Hepatocyte (in vitro differentiated cells): ENCODE results near the gene GID8.

Source experiments
- EZH2 ChIP-seq: fragments of 200-600 bp; sonication (generic); IDR thresholded peaks from 2 replicates; pipeline ENCODE4 v1.6.1; 2016; ENCODE audit warnings: antibody characterized with exemption, mild to moderate bottlenecking, borderline replicate concordance
- EZH2phosphoT487 ChIP-seq: fragments of 200-600 bp; sonication (generic); IDR thresholded peaks from one replicate; pipeline ENCODE4 v1.6.1; 2018; ENCODE audit warnings: antibody characterized with exemption, mild to moderate bottlenecking, low read depth, moderate library complexity; ENCODE audit not compliant: unreplicated experiment, severe bottlenecking
- TF ChIP-seq, protein P1 (sequence below): fragments of 200-600 bp; sonication (generic); IDR thresholded peaks from 2 replicates; pipeline ENCODE4 v1.5.1; 2016; ENCODE audit warnings: antibody characterized with exemption, mild to moderate bottlenecking; ENCODE audit not compliant: poor library complexity

DNA sequence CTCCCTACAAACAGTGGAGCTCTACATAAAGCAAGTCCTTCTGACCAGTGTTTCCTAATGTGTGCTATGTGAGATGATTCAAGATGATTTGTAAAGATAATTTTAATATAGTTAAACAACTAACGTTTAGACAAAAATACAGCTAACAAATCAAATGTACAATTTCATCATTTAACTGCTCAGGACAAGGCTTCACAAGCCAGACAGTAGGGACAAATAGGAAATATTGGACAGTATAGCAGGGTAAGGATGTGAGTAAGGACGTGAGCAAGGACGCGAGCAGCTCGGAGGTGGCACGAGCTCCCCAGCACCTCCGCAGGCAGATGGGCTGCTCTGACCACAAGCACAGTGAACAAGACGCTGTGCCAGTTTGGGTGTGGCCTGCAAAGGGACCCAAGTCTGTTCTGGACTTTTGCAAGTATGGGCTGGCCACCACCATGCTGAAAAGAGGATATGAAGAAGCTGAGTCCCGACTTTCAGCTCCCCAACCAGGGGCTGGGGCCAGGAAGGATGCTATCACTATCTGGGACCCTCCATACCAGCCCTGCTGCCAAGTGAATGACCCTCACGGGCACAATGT is 26.2 kb upstream of the GID8 start:
- TF ChIP-seq, protein P1, sequence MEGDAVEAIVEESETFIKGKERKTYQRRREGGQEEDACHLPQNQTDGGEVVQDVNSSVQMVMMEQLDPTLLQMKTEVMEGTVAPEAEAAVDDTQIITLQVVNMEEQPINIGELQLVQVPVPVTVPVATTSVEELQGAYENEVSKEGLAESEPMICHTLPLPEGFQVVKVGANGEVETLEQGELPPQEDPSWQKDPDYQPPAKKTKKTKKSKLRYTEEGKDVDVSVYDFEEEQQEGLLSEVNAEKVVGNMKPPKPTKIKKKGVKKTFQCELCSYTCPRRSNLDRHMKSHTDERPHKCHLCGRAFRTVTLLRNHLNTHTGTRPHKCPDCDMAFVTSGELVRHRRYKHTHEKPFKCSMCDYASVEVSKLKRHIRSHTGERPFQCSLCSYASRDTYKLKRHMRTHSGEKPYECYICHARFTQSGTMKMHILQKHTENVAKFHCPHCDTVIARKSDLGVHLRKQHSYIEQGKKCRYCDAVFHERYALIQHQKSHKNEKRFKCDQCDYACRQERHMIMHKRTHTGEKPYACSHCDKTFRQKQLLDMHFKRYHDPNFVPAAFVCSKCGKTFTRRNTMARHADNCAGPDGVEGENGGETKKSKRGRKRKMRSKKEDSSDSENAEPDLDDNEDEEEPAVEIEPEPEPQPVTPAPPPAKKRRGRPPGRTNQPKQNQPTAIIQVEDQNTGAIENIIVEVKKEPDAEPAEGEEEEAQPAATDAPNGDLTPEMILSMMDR: no peak
- TF ChIP-seq EZH2 (no peak), EZH2phosphoT487 (no peak)
